HG03159 (cell line): ENCODE measurements around the gene MMP28.
"Not testable (repeated sequence)": the region's sequence is repeated elsewhere in the genome, so short reads cannot be mapped to it uniquely, and the experiment has no call there.

Experiments used
- ATAC-seq: cut with Tn5 transposase; IDR thresholded peaks from one replicate; pipeline ENCODE4 v1.9.1; 2021; ENCODE audit warnings: mild to moderate bottlenecking, moderate library complexity; ENCODE audit not compliant: unreplicated experiment

Gene MMP28

GRCh38 chr17:35766903-35767510, 28.4 kb downstream of the MMP28 start:
- ATAC-seq = no peak

- no peak for ATAC-seq
These were observed 29.0 kb downstream of the MMP28 start for GRCh38 chr17:35766489-35766877.

DNA sequence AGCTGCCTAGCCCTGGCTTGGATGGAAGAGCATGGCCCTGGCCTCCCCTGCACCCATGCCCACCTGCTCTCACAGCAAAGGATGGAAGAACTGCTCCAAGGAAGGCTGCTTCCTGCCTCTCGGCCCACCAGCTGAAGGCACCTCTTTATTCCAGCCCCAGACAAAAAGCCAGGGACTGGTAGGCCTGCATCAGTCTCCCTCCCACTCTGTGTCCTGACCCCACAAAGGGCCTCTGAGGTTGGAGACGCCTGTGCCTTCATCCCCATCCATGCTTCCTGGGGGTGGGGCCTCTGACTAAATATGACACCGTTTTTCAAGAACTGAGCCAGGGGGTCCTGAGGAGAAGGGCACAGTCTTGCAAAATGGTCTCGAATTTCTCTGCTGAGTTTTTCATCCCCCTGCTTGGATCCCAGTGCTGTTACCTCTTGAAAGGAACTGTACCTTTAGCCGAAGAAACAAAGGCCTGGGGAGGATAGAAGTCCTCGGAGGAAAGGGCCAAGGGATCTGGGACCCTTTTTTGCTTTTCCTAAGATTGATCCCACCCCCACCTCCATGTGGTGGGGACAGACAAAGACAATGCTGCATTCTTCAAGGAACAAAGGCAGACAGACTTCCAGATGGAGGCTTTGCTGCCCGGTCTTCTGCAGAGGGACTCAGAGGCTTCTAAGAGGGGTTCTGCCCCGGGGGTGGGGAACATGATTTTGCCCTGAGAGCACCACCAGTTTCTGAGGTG, 29.5 kb downstream of the MMP28 start:
- ATAC-seq = no peak

DNA sequence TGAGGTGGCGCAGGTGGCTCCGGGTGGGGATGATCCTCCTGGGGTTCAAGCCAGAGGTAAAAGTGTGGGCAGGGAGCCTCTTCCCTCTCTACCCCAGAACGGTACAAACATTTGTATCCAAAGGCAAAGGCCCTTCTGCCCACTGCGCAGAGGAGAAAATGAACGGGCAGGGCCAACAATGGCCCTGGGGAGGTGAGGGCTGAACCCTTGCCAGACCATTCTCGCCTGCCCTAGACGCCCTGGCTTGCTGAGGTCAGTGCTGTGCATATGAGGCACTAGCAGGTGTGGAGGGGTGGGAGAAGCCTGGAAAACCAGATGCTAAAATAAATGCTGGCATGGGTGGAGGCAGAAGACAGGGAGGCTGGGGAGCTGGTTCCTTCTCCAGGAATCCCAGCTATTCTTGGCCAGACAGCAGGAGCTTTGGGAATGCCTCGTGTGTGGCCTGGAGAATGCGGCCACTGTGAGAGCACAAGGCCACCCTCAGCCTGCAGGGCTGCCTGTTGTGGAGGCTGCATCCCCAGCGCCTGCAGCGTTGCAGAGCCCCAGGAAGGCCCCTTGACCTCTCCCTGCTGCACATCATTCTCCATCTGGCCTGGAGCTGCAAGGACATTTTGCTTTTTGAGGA, 30.2 kb downstream of the MMP28 start:
- no peak for ATAC-seq

- peak; percentile 84 for ATAC-seq
These were observed 31.1 kb downstream of the MMP28 start for GRCh38 chr17:35764123-35764991.

DNA sequence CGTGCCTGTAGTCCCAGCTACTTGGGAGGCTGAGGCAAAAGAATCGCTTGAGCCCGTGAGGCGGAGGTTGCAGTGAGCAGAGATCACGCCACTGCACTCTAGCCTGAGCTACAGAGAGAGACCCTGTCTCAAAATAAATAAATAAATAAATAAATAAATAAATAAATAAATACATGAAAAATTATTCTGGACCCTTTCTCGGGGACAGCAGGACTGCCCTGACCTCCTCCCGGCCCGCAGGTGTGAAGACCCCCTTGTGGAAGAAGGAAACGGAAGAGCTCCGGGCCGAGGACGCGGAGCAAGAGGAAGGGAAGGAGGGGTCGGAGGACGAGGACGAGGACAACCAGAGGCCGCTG, 31.7 kb downstream of the MMP28 start:
- ATAC-seq = no peak

- no peak for ATAC-seq
These were observed 33.8 kb downstream of the MMP28 start for GRCh38 chr17:35761601-35762000.

DNA sequence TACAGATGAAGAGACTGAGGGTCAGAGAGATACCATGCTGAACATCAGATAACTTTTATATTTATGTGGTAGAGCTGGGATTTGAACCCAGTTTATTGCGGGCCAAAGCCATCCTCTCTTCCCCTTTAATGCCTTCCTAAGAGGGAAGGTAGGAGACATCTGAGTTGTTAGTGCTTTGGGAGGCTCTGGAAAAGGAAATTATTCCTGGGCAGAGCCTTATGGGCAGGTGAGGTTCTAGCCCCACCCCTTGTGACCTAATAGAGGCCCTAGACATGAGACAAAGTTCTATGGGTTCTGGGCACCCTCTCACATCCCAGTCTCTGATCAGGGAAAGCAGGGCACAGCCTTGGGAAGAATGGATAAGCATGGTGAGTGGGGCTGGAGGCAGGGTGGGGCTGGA, 34.9 kb downstream of the MMP28 start, which contains the start of gene C17orf50:
Gene C17orf50, plus strand, starts transcription at position 301 of the 400 bp plus-strand sequence. Its CDS starts 55 bp downstream, at position 356.
- no peak for ATAC-seq

GRCh38 chr17:35757243-35757642, 38.2 kb downstream of the MMP28 start:
- ATAC-seq = no peak

- ATAC-seq = no peak
These were observed 42.3 kb downstream of the MMP28 start, which contains the start of gene GAS2L2 for GRCh38 chr17:35752945-35753764. Gene GAS2L2 (minus strand): TSS chr17:35753239. CDS start chr17:35752850, 389 bp downstream.

DNA sequence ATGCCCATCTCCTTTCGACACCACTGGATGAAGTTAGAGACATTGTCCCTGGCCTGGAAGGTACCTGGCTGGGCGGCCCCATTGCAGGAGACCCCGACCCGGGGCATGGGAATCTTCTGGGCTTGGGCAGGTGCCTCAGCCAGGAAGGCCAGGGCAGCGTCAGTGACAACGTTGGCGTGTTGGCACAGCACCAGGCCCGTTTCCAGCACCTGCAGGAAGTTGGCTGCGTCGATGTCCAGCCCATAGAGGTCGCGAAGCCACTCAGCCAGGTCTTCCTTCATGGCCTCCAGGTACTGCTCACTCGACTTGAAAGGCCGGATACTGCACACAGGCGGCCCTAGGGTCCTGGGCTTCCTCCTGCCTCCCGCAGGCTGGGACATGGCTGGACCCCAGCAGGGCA, 43.0 kb downstream of the MMP28 start:
- ATAC-seq = no peak

- not testable (repeated sequence) for ATAC-seq
These were observed 43.9 kb downstream of the MMP28 start for GRCh38 chr17:35751541-35751940.

- ATAC-seq = no peak
These were observed 44.7 kb downstream of the MMP28 start for GRCh38 chr17:35750526-35751395.

DNA sequence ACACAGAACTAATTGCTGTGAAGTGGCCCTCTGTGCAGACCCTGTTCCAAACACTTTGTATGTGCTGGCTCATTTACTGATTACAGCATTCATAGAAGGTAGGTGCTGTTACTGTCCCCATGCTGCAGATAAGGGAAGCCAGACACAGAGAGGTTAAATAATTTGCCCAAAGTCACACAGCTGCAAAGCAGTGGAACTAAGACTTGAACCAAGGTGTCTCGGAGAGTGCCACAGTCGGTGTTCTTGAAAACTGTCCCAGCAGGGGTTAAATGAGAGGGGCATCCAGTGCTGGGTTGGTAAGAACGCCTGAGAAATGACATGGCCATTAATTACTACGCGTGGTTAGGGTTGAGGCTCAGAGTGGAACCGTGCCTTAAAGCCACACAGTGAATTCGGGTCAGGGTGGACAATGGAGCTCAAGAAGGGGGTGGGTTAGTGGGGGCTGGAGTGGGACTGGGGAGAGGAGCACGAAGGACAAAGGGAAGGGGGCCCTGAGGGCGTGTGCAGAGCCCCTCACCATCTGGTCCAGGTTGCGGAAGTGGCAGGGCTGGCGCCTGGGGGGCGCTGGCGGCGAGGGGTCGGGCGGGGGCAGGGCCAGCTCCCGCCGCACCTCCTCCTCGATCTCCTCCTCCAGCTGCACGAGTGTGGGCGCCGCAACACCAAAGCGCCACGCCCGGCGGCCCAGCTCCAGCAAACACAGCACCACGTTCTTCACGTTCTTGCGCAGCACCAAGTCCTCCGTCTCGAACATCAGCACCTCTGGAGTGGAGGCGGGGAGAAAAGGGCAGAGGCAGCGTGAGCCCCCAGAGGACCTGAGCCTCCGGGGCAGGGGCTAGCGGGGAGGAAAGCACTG, 45.7 kb downstream of the MMP28 start:
- ATAC-seq = no peak

GRCh38 chr17:35748979-35749378, 46.5 kb downstream of the MMP28 start:
- no peak for ATAC-seq

- no peak for ATAC-seq
These were observed 47.0 kb downstream of the MMP28 start for GRCh38 chr17:35748341-35748841.

DNA sequence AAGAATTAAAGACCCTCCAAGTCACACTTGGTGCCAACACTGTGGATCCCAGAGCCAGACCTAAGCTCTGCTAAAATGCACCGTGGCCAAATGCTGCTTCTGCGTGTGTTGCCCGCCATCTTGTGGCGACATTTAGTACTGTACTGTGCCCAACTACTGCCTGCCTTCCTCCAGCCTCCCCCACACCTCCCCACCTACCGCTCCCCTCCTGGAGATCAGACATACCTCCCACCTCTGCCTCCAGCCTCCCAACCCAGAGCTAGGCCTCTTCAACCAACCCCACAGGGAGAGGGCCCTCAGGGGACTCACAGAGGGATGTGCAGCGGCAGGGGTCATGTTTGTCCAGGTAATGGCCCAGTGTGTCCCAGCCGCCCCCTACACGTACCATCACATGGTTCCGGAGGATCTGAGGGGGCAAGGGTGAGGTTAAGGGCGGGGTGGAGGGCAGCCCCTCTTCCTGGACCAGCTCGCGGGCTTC, 47.9 kb downstream of the MMP28 start:
- no peak for ATAC-seq

- no peak for ATAC-seq
These were observed 49.6 kb downstream of the MMP28 start for GRCh38 chr17:35745749-35746320.
